ENCODE results near the gene ASXL1. TPM values are rescaled to one million over a fixed set of nuclear protein-coding genes. Genes with fewer than 3 reads are reported as not detected.

The ASXL1 gene
- total RNA-seq (2021) (20.7 to 22.7 TPM (median 21.3 TPM) in 3 replicates), Bru-seq, nascent RNA (percentile 58 among the genes with signal in this experiment)
- long read RNA-seq, experiment 1, partial matches to known transcripts, result 18 of 26 reads
- long read RNA-seq, experiment 1, other reads (novel, unspliced or antisense), result 7 of 26 reads
- long read RNA-seq, experiment 2, partial matches to known transcripts, result 2 of 19 reads
- long read RNA-seq, experiment 2, other reads (novel, unspliced or antisense), result 17 of 19 reads
- long read RNA-seq, experiment 3, partial matches to known transcripts, result 0 of 2 reads
- long read RNA-seq, experiment 3, other reads (novel, unspliced or antisense), result 2 of 2 reads

DNA sequence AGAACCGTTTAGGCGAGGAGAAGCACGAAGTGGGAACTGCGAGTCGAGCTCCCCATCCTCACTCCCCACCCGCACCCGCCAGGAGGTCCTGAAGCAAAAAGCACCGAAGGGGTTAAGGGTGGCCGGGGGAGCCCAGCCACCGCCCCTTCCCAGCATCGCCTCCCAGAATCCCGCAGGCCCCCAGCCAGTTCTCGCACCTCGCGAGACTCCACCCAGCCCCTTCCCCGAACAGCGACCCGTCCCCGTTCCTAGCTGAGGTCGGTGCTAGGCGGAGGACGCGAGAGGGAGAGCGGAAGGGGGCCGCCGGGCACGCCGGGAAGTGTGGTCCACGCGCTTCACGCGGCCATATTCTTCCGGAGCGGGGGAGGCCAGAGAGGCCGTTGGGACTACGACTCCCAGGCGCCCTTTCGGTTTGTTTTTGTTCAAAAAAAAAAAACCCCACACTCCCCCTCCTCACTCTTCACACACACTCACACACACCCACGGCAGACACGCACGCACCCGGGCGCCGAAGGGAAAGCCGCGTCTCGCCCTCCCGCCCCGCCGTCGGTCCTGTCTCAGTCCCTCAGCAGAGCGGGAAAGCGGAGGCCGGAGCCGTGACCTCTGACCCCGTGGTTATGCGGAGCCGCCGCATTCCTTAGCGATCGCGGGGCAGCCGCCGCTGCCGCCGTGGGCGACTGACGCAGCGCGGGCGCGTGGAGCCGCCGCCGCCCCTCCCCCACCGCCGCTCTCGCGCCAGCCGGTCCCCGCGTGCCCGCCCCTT lies at the start of gene ASXL1:
Gene ASXL1, plus strand, starts transcription at position 463 of the 763 bp plus-strand sequence. CDS start 445 bp downstream, outside the sequence.
- TF ChIP-seq MYBL2 (CRISPR knock-in tag; IDR thresholded peaks at IDR 0.05), result peak; percentile 63; the same call in 1 of the 2 replicates
- peak; percentile 60; the same call in 1 of the 2 replicates for TF ChIP-seq ETV6 (CRISPR knock-in tag; IDR thresholded peaks at IDR 0.05)
- peak; percentile 83 for TF ChIP-seq FOXK1 (CRISPR knock-in tag; IDR thresholded peaks at IDR 0.05)
- TF ChIP-seq NR1H2 (CRISPR knock-in tag; IDR thresholded peaks at IDR 0.05), result no peak
- no peak for TF ChIP-seq NR3C1 (CRISPR knock-in tag; conservative IDR thresholded peaks at IDR 0.05; ENCODE audit: low read depth)
- peak; percentile 86 for TF ChIP-seq SP1 (CRISPR knock-in tag; conservative IDR thresholded peaks at IDR 0.05)
- peak; percentile 76 for TF ChIP-seq GABPB1 (CRISPR knock-in tag; IDR thresholded peaks at IDR 0.05)
- TF ChIP-seq TEAD1 (CRISPR knock-in tag; IDR thresholded peaks at IDR 0.05), result peak; percentile 50; the same call in 1 of the 2 replicates
- TF ChIP-seq, protein P1, sequence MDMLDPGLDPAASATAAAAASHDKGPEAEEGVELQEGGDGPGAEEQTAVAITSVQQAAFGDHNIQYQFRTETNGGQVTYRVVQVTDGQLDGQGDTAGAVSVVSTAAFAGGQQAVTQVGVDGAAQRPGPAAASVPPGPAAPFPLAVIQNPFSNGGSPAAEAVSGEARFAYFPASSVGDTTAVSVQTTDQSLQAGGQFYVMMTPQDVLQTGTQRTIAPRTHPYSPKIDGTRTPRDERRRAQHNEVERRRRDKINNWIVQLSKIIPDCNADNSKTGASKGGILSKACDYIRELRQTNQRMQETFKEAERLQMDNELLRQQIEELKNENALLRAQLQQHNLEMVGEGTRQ (CRISPR knock-in tag; IDR thresholded peaks at IDR 0.05), result peak; percentile 61
- peak; percentile 9; the same call in 1 of the 2 replicates for TF ChIP-seq ZNF423 (CRISPR knock-in tag; IDR thresholded peaks at IDR 0.05)
- TF ChIP-seq PRRX2 (CRISPR knock-in tag; IDR thresholded peaks at IDR 0.05), result no peak
- TF ChIP-seq HMGA2 (CRISPR knock-in tag; IDR thresholded peaks at IDR 0.05), result 0 out of 2 replicates have a peak, but pooled peaks have one; percentile 11
- TF ChIP-seq FOXP1 (CRISPR knock-in tag; IDR thresholded peaks at IDR 0.05; ENCODE audit: borderline replicate concordance), result peak; percentile 42; the same call in 1 of the 2 replicates
- TF ChIP-seq NR2C2 (CRISPR knock-in tag; IDR thresholded peaks at IDR 0.05), result peak; percentile 91
- TF ChIP-seq, protein P2, sequence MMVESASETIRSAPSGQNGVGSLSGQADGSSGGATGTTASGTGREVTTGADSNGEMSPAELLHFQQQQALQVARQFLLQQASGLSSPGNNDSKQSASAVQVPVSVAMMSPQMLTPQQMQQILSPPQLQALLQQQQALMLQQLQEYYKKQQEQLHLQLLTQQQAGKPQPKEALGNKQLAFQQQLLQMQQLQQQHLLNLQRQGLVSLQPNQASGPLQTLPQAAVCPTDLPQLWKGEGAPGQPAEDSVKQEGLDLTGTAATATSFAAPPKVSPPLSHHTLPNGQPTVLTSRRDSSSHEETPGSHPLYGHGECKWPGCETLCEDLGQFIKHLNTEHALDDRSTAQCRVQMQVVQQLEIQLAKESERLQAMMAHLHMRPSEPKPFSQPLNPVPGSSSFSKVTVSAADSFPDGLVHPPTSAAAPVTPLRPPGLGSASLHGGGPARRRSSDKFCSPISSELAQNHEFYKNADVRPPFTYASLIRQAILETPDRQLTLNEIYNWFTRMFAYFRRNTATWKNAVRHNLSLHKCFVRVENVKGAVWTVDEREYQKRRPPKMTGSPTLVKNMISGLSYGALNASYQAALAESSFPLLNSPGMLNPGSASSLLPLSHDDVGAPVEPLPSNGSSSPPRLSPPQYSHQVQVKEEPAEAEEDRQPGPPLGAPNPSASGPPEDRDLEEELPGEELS (CRISPR knock-in tag; IDR thresholded peaks at IDR 0.05), result 0 out of 2 replicates have a peak, but pooled peaks have one; percentile 4
- no peak for TF ChIP-seq ZNF425 (CRISPR knock-in tag; conservative IDR thresholded peaks at IDR 0.05)
- TF ChIP-seq, protein P3, sequence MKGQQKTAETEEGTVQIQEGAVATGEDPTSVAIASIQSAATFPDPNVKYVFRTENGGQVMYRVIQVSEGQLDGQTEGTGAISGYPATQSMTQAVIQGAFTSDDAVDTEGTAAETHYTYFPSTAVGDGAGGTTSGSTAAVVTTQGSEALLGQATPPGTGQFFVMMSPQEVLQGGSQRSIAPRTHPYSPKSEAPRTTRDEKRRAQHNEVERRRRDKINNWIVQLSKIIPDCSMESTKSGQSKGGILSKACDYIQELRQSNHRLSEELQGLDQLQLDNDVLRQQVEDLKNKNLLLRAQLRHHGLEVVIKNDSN (CRISPR knock-in tag; IDR thresholded peaks at IDR 0.05), result peak; percentile 16; the same call in 1 of the 2 replicates
- H3K27ac Mint-ChIP-seq, result peak within 1 kb of the TSS; percentile 98
- peak within 1 kb of the TSS; percentile 95 for H3K4me3 Mint-ChIP-seq
- peaks cover 2% of the 10 kb centered on the region; the same call in 1 of the 2 replicates for H3K36me3 Mint-ChIP-seq
- no peaks in the 10 kb centered on the region for H3K9me3 Mint-ChIP-seq
- peak; percentile 99 for DNase-seq (ENCODE audit: low spot score)
- ChIA-PET CTCF (interaction anchor here (0.6 kb wide), 4 partner anchors 272 to 517 kb away, joined by 3 to 5 read pairs (median 3); no protein-coding TSS in a partner anchor), POLR2A (interaction anchor here (0.6 to 1.3 kb wide), 3 partner anchors 124 to 340 kb away, joined by 3 to 4 read pairs (median 3); no protein-coding TSS in a partner anchor)
- H3K27me3 Mint-ChIP-seq (ENCODE audit: low read depth), result peaks cover 80% of the 10 kb centered on the region
- peak; percentile 96 for ATAC-seq
- peaks cover 12% of the 10 kb centered on the region for H3K4me1 Mint-ChIP-seq
